Lower lobe of right lung (tissue), 2 donors: ENCODE measurements around the gene ICAM4. TPM values are rescaled to one million over a fixed set of nuclear protein-coding genes. Genes with fewer than 3 reads are reported as not detected.

Experiments
- ATAC-seq, 2 donors: fragments of 200-7000 bp; cut with Tn5 transposase; one replicate each; pipeline ENCODE4 v1.9.1; 2020 to 2022; ENCODE audit warnings: mild to moderate bottlenecking in 2 of 2, moderate library complexity in 2 of 2
- DNase-seq: peaks from one replicate; pipeline ENCODE4 v3.0.0-alpha.2; 2020
- H3K27ac ChIP-seq: fragments of 200-600 bp; one replicate; pipeline ENCODE4 v1.8.0; 2022
- H3K27me3 ChIP-seq: fragments of 200-600 bp; one replicate; pipeline ENCODE4 v1.8.0; 2022; ENCODE audit warnings: low read depth
- H3K36me3 ChIP-seq: fragments of 200-600 bp; one replicate; pipeline ENCODE4 v1.8.0; 2022; ENCODE audit warnings: mild to moderate bottlenecking
- H3K4me1 ChIP-seq: fragments of 200-600 bp; one replicate; pipeline ENCODE4 v1.8.0; 2022
- H3K4me3 ChIP-seq: fragments of 200-600 bp; one replicate; pipeline ENCODE4 v1.8.0; 2022; ENCODE audit warnings: mild to moderate bottlenecking
- H3K9me3 ChIP-seq: fragments of 200-600 bp; one replicate; pipeline ENCODE4 v1.8.0; 2022
- CTCF ChIP-seq: fragments of 200-600 bp; IDR thresholded peaks from one replicate; pipeline ENCODE4 v1.8.0; 2022; ENCODE audit warnings: antibody characterized with exemption, mild to moderate bottlenecking
- intact Hi-C: fragments of 100-400 bp; cut with DNase I; formaldehyde crosslinking; loops from one replicate; pipeline ENCODE4 v1.11.0; 2022
- total RNA-seq: library from RNA; stranded (reverse); fragmentation: NEBNext Ultra II Directional; extraction: Animal tissue kit (Norgen Biotek cat#: 25700); gene quantifications from one replicate; pipeline ENCODE4 v1.2.1, GENCODE V29; 2021
- donor health status: DM: no; HTN: yes; CAD: no; lungs with severe emphysema.

Gene ICAM4
- total RNA-seq, 1 donor from 2014 or later = 10.0 TPM

GRCh38 chr19:10245189-10245939, 41.4 kb upstream of the ICAM4 start:
- Histone ChIP-seq H3K27ac (no peak overlapping the region), H3K4me1 (no peaks in the 10 kb centered on the region), H3K9me3 (no peaks in the 10 kb centered on the region), H3K4me3 (no peak overlapping the region), H3K27me3 (no peaks in the 10 kb centered on the region), H3K36me3 (no peaks in the 10 kb centered on the region)
- ATAC-seq (no peak), DNase-seq (no peak)
- intact Hi-C loops = no loop called here
- TF ChIP-seq CTCF = no peak

- TF ChIP-seq CTCF = no peak
- ATAC-seq (no peak), DNase-seq (no peak)
- H3K27ac ChIP-seq = no peak overlapping the region
- no peaks in the 10 kb centered on the region for H3K36me3 ChIP-seq
- no peak overlapping the region for H3K4me3 ChIP-seq
- peaks cover 9% of the 10 kb centered on the region for H3K4me1 ChIP-seq
- H3K27me3 ChIP-seq = no peaks in the 10 kb centered on the region
- no peaks in the 10 kb centered on the region for H3K9me3 ChIP-seq
- intact Hi-C loops = no loop called here
Measured at GRCh38 chr19:10246511-10246910, 40.2 kb upstream of the ICAM4 start.

GRCh38 chr19:10251792-10252694, 34.7 kb upstream of the ICAM4 start, which contains the start of gene MRPL4:
MRPL4 (plus strand) TSS chr19:10252214; CDS start chr19:10252254, 40 bp downstream.
- H3K27ac ChIP-seq = peak within 1 kb of the TSS; percentile 90
- peaks cover 36% of the 10 kb centered on the region for H3K36me3 ChIP-seq
- no peaks in the 10 kb centered on the region for H3K27me3 ChIP-seq
- no peaks in the 10 kb centered on the region for H3K9me3 ChIP-seq
- no peak for TF ChIP-seq CTCF
- peak; percentile 97 for DNase-seq
- intact Hi-C loops = no loop called here
- H3K4me3 ChIP-seq = peak within 1 kb of the TSS; percentile 92
- peak; percentile 96 for ATAC-seq
- peaks cover 19% of the 10 kb centered on the region for H3K4me1 ChIP-seq

- TF ChIP-seq CTCF = no peak
- intact Hi-C loops = no loop called here
- peaks cover 43% of the 10 kb centered on the region for H3K36me3 ChIP-seq
- no peak for ATAC-seq
- H3K4me3 ChIP-seq = peak overlapping the region; percentile 92
- peak overlapping the region; percentile 90 for H3K27ac ChIP-seq
- no peaks in the 10 kb centered on the region for H3K9me3 ChIP-seq
- peaks cover 23% of the 10 kb centered on the region for H3K4me1 ChIP-seq
- no peaks in the 10 kb centered on the region for H3K27me3 ChIP-seq
- DNase-seq = no peak
Measured at GRCh38 chr19:10252707-10253106, 34.0 kb upstream of the ICAM4 start.

GRCh38 chr19:10254244-10254643, 32.5 kb upstream of the ICAM4 start:
- Histone ChIP-seq H3K36me3 (peaks cover 57% of the 10 kb centered on the region), H3K4me1 (peaks cover 26% of the 10 kb centered on the region), H3K27me3 (no peaks in the 10 kb centered on the region), H3K4me3 (no peak overlapping the region), H3K27ac (no peak overlapping the region), H3K9me3 (no peaks in the 10 kb centered on the region)
- no peak for ATAC-seq
- no peak for TF ChIP-seq CTCF
- intact Hi-C loops = no loop called here
- DNase-seq = no peak
